ENCODE measurements around the gene DIP2A. TPM values are rescaled to one million over a fixed set of nuclear protein-coding genes. Genes with fewer than 3 reads are reported as not detected.

Gene DIP2A
- total and polyA plus RNA-seq, 2 of the 8 experiments (the other 6 are each of a cell fraction or from before 2014, with no cell fraction given), result 16.0 to 27.1 TPM

- TF ChIP-seq CHD7 (IDR thresholded peaks at IDR 0.05; ENCODE audit: insufficient replicate concordance, low read length), result no peak
- no peak for TF ChIP-seq SP4 (IDR thresholded peaks at IDR 0.05; ENCODE audit: low read length)
- TF ChIP-seq SP2 (IDR thresholded peaks at IDR 0.05; ENCODE audit: low read length), result no peak
- no peak for TF ChIP-seq ASH2L (IDR thresholded peaks at IDR 0.05; ENCODE audit: low read length)
Observed at GRCh38 chr21:46559291-46559983, 100.7 kb downstream of the DIP2A start (continued).
